HG02970 (cell line): Measurements from ENCODE around the gene GLT8D2.
"Not testable (repeated sequence)": the region's sequence is repeated elsewhere in the genome, so short reads cannot be mapped to it uniquely, and the experiment has no call there.

ENCODE experiments used
- ATAC-seq: cut with Tn5 transposase; IDR thresholded peaks from one replicate; pipeline ENCODE4 v1.9.1; 2021; ENCODE audit warnings: mild to moderate bottlenecking, moderate library complexity, moderate number of reproducible peaks; ENCODE audit not compliant: unreplicated experiment, low FRiP score

Gene GLT8D2

DNA sequence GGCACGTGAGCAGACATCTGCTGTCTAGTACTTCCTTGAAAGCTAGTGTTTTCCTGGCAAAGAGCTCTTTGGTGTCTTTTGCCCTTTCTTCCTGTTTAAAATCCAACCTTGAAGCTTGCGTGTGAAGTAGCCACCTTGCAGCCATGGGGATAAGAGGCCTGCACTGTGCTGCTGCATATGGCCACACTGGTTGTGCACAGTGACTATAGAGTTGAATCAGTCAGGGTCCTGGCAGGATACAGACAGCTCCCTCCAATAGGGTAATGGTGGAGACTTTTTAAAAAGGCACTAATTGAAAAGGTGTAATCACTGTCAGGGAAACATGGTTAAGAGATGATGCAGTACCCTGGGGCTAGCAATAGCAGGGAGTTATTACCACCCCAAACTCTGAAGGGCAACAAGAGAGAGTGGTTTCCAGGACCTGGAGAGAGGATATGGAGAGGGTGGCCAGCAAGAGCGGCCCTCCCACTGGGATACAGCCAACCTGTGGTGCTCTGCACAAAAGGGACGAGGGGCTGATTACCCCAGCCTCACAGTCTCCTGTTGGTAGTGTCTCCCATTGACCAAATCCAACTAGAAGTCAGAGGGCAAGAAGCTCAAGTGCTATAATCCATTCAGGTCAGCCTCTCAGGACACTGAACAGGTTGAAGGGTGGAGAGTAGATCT is 4.8 kb upstream of the GLT8D2 start:
- ATAC-seq = no peak

DNA sequence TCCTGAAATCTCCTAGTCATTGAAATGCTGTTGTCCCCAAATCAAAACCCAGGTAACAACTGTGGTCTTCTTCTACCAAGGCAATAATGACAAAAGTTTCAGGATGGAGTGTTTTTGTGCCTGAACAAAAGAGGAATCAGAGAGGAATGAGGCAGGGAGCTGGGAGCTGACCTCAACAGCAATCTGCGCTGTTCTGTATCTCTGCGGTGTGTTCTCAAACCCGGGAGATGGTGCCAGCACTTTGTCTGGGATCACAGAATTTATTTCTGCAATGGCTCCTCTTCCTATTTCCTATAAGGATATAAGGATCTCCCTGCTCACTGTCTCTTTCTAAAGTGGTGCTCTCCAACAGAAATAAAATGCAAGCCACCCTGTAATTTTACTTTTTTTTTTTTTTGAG is 449 bp upstream of the GLT8D2 start:
- ATAC-seq = no peak

DNA sequence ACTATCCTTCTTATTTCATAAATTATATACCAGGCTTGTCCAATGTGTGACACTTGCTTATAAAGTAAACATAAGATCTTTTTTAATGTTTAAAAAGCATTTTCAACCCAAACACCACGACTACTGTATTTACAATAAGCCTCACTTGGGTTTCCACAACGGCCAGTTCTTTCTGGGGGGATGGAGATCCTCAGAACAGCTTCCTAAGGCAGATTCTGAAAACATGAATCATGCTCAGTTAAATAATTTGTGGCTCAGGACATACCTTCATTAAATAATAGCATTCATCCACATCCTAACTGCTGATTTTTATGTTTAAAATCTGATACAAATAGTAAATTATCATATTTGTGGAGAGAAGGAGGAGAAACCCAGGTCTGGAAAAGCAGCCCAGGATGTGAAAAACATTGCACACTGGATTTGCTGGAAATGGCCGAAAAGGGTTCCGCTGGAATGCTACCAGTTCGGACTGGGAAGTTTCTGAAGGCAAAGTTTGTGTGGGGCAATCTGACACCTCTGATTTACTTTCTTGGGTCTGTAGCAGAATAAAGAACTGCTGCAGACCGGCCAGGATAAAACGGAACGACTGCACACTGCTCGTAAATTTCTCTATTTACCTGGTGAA is 597 bp downstream of the GLT8D2 start:
- ATAC-seq = no peak

DNA sequence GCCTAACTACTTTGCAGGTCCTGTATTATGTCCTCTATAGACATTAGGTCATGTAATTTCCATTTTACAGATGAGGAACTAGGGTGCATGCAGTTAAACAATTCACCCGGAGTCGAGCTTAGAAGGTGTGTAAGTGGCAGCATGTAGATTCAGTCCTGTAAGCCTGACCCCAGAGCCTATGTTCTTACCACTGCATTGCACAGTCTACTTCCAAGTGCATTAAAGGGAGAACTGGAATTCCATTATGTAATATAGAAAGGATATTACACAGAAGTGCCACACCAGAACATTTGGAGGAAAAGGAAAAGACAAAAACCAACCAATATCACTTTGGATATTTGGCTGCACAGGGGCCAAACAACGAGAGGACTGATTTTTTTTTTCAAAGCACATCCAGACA is 1.2 kb downstream of the GLT8D2 start:
- ATAC-seq = no peak

DNA sequence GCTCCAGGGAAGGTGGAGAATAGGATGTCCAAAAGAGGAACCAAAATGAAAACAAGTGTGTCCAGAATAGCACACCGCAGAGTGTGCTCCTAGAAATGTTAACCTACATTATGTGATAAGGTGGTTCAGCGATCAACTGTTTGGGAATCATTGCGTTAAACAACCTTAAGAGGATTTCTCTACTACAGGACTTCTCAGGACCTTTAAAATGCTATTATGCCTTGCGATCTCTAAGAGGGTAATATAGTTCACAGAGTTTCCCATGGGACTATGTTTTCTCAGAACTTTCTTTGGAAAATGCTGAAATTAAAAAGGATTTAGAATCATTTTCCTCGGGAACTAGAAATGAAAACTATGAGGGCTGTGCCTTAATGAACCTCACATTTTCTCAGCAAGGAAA is 1.8 kb downstream of the GLT8D2 start:
- no peak for ATAC-seq

DNA sequence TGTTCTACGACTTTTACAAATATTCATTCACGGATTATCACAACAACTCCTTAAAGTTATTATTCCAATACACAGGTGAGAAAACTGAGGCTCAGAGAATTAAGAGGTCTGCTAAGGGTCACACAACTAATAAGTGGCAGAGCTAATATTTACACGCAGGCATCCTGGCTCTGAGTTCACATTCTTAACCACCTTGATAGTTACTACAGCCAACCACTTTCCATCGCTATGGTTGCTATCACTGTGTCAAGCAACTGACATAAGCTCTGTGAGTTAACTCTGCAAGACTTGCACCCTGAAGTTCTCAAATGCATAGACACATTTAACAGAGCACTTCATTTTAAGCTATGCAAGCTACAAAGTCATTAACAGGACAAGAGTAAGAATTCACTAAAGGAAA is 3.7 kb downstream of the GLT8D2 start:
- ATAC-seq = no peak

DNA sequence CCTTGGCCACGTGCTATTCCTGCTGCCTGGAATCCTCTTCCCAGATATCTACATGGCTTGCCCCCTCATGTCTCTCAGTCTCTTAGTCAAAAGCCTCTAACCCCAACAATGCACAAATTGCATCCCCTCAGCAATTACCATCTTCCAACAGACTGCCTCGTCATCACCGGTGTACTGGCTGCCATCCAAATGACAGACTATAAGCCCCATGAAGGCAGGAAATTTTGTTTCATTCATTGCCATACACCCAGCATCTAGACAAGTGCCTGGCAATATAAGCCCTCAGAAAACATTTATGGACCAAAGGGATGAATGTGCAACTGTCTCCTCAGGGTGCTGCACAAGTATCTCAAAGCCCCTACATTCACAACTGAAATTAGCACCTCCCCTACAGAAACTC is 5.8 kb downstream of the GLT8D2 start:
- ATAC-seq = no peak

DNA sequence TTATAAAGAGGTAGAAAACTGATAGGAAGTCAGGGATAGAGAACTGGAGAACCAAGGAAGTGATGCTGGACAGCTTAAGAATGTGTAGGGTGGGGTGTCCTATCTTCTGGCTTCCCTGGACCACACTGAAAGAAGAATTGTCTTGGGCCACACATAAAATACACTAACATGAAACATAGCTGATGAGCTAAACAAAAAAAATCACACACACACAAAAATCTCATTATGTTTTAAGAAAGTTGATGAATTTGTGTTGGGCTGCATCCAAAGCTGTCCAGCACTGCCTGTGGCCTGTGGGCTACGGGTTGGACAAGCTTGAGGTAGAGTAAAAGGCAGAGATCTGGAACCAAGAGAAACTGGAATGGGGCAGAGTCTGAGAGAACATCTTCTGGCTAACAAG is 7.4 kb downstream of the GLT8D2 start:
- no peak for ATAC-seq

DNA sequence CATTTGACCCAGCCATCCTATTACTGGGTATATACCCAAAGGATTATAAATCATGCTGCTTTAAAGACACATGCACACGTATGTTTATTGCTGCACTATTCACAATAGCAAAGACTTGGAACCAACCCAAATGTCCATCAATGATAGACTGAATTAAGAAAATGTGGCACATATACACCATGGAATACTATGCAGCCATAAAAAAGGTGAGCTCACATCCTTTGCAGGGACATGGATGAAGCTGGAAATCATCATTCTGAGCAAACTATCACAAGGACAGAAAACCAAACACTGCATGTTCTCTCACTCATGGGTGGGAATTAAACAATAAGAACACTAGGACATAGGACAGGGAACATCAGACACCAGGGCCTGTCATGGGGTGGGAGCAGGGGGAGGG is 10.2 kb downstream of the GLT8D2 start:
- not testable (repeated sequence) for ATAC-seq

DNA sequence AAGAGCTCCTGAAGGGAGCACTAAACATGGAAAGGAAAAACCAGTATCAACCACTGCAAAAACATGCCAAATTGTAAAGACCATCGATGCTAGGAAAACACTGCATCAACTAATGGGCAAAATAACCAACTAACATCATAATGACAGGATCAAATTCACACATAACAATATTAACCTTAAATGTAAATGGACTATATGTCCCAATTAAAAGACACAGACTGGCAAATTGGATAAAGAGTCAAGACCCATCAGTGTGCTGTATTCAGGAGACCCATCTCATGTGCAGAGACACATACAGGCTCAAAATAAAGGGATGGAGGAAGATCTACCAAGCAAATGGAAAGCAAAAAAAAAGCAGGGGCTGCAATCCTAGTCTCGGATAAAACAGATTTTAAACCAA is 13.8 kb downstream of the GLT8D2 start:
- not testable (repeated sequence) for ATAC-seq

DNA sequence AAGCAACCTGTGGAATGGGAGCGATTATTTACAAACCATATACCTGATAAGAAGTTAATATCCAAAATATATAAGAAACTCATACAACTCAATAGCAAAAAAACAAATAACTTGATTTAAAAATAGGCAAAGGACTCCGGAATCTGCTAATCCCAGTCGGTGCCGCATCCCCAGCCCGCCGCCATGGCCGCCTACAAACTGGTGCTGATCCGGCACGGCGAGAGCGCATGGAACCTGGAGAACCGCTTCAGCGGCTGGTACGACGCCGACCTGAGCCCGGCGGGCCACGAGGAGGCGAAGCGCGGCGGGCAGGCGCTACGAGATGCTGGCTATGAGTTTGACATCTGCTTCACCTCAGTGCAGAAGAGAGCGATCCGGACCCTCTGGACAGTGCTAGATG is 19.4 kb downstream of the GLT8D2 start:
- not testable (repeated sequence) for ATAC-seq

DNA sequence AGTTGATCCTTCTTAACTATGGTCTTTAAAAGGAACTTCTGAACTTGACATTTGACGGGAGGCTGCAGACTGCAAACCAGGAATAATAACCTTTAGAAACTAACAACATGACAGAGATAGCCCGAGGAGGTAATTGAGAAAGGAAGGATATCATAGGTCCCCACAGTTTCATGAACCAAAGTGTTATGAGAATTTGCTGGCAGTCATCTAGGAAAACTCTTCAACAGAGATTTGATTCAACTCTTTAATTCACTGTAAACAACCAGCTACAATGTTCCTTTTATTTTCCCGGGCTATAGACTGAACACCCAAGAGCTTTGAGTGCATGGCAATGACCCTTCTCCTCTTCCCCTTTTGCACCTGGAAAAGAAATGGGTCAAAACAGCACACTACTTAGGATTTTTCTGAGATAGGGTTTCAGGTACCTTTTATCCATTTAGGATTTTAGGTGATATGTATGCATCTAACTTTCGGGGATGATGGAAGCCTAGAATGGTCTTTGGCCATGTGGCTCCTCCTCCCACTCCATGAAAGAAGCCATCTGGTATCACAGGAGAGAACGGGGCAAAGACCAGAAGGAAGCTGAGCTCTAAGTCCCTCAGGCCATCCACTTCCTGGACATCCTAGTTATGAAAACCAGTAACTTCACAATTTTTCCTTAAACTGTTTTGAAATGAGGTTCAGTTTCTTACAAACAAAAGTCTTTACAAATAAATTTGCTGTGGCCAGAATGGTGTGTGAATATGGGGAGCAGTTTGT is 23.0 kb downstream of the GLT8D2 start:
- no peak for ATAC-seq

DNA sequence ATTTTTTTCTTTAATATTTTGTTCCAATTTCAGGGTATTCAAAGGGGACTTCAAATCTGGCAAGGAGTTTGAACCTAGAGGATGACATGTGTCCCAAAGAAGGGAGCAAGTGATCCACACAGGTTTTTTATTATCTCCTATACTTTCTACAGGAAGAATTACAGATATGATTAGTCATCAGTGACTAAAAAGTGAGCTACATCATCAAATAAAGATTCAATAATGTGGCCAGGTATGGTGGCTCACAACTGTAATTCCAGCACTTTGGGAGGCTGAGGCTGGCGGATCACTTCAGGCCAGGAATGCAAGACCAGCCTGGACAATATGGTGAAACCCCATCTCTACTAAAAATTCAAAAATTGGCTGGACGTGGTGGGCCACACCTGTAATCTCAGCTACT is 24.2 kb downstream of the GLT8D2 start:
- no peak for ATAC-seq

DNA sequence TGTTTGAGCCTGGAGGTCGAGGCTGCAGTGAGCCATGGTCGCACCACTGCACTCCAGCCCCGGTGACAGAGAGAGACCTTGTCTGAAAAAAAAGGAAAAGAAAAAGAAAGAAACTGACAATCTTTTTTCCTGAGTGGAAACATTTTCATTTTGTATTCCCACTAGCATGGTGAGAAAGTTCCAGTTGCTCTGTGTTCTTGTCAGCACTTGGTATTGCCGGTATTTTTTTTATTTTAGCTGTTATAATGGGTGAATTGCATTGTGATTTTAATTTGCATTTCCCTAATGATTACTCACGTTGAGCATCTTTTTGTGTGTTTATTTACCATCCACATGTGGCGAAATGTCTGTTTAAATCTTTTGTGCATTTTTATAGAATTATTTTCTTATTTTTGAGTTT is 25.6 kb downstream of the GLT8D2 start:
- ATAC-seq = no peak

DNA sequence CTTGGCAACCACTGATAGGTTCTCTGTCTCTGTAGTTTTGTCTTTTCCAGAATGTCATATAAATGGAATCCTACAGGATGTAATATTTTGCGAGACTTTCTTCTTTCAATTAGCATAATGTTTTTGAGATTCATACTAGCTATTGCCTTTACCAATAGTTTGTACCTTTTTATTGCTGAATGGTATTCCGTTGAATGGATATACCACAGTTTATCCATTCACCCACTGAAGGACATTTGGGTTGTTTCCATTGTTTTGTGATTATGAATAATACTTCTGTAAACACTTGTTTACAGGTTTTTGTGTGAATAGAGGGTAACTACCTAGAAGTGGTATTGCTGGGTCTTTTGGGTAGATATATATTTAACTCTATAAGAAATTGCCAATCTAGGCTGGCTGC is 26.3 kb downstream of the GLT8D2 start:
- no peak for ATAC-seq

DNA sequence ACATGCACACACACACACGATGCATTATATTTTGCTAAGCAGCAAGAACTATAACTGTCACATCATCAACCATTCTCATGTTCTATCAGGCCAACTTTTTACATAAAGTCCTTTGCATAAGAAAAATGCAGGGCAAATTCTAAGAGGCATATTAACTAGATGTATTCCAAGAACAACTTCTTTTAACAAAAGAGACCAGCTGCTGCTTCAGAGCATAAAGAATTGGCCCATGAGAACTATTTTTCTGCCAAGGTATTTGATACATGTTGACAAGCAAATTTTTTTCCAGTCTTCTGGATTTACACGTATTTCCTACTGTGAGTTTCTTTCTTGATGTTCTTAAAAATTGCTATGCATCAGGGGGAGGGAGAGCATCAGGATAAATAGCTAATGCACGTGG is 27.2 kb downstream of the GLT8D2 start:
- no peak for ATAC-seq

DNA sequence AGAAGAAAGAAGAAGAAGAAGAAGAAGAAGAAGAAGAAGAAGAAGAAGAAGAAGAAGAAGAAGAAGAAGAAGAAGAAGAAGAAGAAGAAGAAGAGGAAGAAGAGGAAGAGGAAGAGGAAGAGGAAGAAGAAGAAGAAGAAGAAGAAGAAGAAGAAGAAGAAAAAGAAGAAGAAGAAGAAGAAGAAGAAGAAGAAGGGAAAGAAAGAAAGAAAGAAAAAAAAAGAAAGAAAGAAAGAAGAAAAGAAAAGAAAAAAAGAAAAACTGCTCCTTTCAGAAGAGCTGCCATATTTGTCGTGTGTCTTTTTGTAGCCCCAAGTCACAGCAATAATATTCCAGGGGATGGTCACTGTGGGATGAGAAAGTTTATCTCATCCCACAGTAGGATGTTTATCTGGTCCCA is 28.1 kb downstream of the GLT8D2 start:
- not testable (repeated sequence) for ATAC-seq

DNA sequence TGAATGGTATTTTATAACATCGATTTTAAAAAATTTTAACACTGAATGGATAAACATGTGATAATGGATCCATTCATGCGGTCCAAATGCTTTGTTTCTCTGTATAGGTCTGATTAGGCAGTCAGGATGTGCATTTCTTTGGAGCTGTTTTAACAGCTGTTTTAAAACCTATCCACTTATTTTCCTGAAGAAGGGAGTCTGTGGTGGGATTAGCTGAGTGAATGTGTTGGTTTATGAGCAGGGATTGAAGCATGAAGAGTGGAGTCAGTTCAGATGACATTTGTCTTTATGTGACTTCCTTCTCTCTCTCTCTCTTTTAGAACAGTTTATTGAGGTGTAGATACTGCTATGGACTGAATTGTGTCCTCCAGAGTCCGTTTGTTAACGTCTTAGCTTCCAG is 37.7 kb downstream of the GLT8D2 start:
- no peak for ATAC-seq

DNA sequence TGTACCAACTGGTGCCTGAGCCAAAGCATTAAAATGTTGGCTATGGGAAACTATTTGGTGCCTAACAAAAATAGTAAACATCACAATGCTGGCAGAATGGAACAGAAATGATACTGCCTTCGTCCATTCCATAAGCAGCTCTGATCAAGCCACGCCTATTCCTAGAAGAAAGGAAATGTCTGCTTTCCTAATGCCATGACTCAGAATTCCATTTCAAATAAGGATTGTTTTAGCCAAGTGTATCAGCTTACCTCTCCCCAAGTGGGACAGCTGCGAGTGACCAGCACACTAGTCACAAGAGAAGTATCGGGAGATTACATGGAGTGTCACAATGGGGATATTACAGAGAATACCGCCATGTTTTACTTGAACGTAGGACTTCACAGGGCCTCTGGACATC is 38.7 kb downstream of the GLT8D2 start:
- no peak for ATAC-seq

DNA sequence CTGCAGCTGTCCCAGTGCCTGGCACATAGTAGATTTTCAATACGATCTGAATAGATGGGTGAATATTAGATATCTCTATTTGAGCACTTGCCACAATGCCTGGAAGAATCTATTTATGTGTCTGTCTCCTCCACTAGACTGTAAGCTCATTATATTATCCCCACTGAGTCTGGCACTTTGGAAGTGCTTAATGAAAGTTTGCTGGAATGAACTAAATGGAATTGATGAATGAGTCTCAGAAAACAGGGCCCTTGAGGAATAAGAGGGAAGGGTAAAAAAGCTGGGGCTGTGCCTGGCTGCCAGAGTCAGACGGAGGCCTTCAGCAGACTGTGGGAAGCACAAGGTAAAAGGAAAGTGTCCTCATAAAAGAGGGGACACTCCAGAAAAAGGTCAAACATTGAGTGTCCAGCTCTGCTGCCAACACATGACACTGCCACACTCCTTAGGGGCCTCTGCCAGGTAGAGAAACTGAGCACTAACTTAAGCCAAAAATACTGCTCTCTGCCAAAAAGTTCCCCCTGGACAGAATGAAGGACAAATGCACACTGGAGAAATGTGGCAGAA is 39.3 kb downstream of the GLT8D2 start:
- no peak for ATAC-seq

DNA sequence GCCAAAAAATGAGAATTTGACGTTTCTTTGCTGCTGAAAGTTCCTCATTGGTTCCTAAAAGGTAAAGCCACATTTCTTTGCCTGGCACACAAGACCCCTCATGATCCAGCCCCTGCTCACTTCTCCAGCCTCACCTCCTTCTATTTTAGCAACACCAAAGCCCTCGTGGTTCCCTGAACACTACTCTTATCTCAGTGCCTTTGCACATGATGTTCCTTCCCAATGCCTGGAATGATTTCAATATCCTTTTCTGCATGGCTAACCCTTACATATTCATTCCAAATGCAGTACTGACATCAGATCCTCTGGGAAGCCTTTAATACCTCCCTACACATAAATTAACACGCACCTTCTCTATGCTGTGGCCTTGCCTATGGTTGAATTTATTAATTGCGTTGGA is 39.9 kb downstream of the GLT8D2 start:
- ATAC-seq = no peak

DNA sequence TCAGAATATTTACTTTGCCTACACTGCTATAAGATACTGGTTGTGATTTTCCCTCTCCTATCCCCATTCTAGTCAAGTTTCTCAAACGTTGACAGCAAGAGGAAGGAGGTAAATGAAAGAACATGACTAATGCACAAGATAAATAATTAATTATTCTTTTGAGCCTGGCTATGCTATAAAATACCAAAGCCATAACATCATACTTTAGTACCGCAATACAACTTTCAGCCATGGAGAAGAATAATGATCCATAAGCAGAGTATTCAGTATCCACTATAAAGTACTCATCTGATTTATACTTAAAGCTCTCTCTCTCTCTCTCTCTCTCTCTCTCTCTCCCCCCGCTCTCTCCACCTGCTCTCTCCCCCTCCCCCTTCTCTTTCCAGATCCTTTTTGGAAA is 43.1 kb downstream of the GLT8D2 start:
- no peak for ATAC-seq
